Type B pancreatic cell (in vitro differentiated cells): ENCODE results near the gene INO80. TPM values are rescaled to one million over a fixed set of nuclear protein-coding genes. Genes with fewer than 3 reads are reported as not detected.

Experiments used
- DNase-seq: peaks from one replicate; pipeline ENCODE4 v3.0.0; 2021; ENCODE audit warnings: mixed read lengths; ENCODE audit not compliant: unreplicated experiment; ENCODE audit errors: extremely low spot score
- H3K27ac Mint-ChIP-seq: 2 replicates; pipeline ENCODE4 v1.8.0; 2021; ENCODE audit warnings: mild to moderate bottlenecking, mixed read lengths
- H3K27me3 Mint-ChIP-seq: 2 replicates; pipeline ENCODE4 v1.8.0; 2021; ENCODE audit warnings: mixed read lengths
- H3K36me3 Mint-ChIP-seq: 2 replicates; pipeline ENCODE4 v1.8.0; 2021; ENCODE audit warnings: mixed read lengths
- H3K4me1 Mint-ChIP-seq: one replicate; pipeline ENCODE4 v1.8.0; 2021; ENCODE audit warnings: mixed read lengths; ENCODE audit not compliant: unreplicated experiment
- H3K4me3 Mint-ChIP-seq: 2 replicates; pipeline ENCODE4 v1.8.0; 2021; ENCODE audit warnings: mild to moderate bottlenecking, mixed read lengths
- H3K9me3 Mint-ChIP-seq: 2 replicates; pipeline ENCODE4 v1.8.0; 2021; ENCODE audit warnings: mixed read lengths
- total RNA-seq: library from RNA; stranded (reverse); gene quantifications from 2 replicates; pipeline ENCODE4 v1.2.1, GENCODE V29; 2021; ENCODE audit warnings: low replicate concordance
- TF ChIP-seq, protein P1 (sequence below): fragments of 200-600 bp; sonication (generic); conservative IDR thresholded peaks from 2 replicates; pipeline ENCODE4 v1.5.0; 2021; ENCODE audit warnings: antibody characterized with exemption, mild to moderate bottlenecking

The INO80 gene
- total RNA-seq, 1 donor from 2014 or later, result 22.3 TPM

DNA sequence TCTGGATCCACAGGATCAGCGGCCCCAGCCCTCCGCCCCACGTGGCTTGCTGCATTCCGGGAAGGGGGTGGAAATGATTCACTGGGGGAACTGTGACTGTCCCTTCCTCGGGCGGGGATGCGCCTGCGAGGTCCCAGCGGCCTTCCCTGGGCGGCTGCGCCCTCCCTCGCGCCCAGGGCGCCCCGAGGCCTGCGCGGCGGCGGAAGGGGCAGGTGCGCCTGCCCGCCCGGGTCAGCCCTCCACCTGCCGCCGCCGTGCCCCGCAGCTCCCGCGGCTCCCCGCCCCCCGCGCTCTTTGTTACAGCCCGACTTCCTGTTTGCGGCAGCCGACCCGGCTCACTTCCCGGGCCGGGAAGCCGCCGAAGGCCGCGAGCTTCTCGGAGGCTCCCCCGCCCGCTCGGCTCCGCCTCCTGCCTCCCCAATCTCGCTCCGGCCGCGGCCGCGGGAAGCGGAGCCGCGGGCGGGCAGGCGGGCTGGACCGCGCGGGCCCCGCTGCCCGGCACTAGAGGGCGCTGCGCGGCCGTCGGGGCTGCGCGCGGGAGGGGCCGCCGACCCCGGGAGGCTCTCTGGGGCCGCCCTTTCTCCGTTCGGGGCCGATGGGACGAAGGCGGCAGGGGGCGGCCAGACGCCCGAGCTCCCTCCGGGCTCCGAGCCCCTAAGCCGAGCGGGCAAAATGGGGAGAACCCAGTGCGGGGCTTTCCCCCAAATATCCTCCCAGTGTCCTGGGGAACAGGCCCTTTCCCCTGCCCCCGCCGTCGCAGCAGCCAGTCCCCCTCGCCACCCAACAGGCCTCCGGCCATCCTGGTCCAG lies 174.3 kb downstream of the INO80 start:
- DNase-seq, result no peak
- peak overlapping the region; percentile 80 for H3K4me3 Mint-ChIP-seq
- no peaks in the 10 kb centered on the region for H3K36me3 Mint-ChIP-seq
- H3K27me3 Mint-ChIP-seq, result peaks cover 3% of the 10 kb centered on the region
- TF ChIP-seq, protein P1, sequence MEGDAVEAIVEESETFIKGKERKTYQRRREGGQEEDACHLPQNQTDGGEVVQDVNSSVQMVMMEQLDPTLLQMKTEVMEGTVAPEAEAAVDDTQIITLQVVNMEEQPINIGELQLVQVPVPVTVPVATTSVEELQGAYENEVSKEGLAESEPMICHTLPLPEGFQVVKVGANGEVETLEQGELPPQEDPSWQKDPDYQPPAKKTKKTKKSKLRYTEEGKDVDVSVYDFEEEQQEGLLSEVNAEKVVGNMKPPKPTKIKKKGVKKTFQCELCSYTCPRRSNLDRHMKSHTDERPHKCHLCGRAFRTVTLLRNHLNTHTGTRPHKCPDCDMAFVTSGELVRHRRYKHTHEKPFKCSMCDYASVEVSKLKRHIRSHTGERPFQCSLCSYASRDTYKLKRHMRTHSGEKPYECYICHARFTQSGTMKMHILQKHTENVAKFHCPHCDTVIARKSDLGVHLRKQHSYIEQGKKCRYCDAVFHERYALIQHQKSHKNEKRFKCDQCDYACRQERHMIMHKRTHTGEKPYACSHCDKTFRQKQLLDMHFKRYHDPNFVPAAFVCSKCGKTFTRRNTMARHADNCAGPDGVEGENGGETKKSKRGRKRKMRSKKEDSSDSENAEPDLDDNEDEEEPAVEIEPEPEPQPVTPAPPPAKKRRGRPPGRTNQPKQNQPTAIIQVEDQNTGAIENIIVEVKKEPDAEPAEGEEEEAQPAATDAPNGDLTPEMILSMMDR, result peak; percentile 79
- no peaks in the 10 kb centered on the region for H3K9me3 Mint-ChIP-seq
- H3K4me1 Mint-ChIP-seq, result peaks cover 16% of the 10 kb centered on the region
- H3K27ac Mint-ChIP-seq, result peak overlapping the region; percentile 34

DNA sequence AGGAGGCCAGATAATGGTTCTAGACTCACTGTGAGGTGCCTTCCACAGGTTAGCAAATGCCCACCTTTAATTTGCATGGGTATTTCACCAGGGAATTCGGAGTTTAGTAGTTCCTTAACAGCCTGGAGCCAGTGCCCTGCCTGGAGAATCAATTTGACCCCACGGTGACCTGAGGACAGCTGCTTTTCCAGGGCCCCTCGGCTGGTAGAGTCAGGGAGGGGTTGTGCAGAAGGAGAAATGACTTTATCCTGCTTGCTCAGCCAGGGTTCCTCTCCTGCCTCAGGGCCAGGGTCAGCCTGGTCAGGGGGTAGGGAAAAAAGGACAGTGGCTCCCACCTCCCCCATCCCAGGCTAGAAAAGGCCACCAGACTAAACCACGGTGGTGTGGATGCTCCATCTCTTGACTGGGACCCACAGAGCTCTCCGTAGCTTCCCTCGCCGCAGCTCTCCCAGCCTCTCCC lies 175.0 kb downstream of the INO80 start:
- Mint-ChIP-seq H3K36me3 (no peaks in the 10 kb centered on the region), H3K4me3 (peak overlapping the region; percentile 74), H3K27ac (peak overlapping the region; percentile 34), H3K9me3 (no peaks in the 10 kb centered on the region), H3K4me1 (peaks cover 16% of the 10 kb centered on the region), H3K27me3 (peaks cover 1% of the 10 kb centered on the region)
- TF ChIP-seq, protein P1, result no peak
- no peak for DNase-seq

GRCh38 chr15:40940296-40940801 lies 175.7 kb downstream of the INO80 start:
- TF ChIP-seq, protein P1, result no peak
- no peak for DNase-seq
- no peaks in the 10 kb centered on the region for H3K36me3 Mint-ChIP-seq
- H3K4me1 Mint-ChIP-seq, result peaks cover 16% of the 10 kb centered on the region
- no peaks in the 10 kb centered on the region for H3K9me3 Mint-ChIP-seq
- peak overlapping the region; percentile 74 for H3K4me3 Mint-ChIP-seq
- peak overlapping the region; percentile 83 for H3K27ac Mint-ChIP-seq
- H3K27me3 Mint-ChIP-seq, result no peaks in the 10 kb centered on the region

DNA sequence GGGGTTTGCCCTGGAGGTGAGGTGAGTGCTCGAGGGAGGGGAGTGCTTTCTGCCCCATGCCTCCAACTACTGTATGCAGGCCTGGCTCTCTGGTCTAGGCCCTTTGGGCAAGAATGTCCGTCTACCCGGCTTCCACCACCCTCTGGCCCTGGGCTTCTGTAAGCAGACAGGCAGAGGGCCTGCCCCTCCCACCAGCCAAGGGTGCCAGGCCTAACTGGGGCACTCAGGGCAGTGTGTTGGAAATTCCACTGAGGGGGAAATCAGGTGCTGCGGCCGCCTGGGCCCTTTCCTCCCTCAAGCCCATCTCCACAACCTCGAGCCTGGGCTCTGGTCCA lies 177.6 kb downstream of the INO80 start:
- H3K4me3 Mint-ChIP-seq, result no peak overlapping the region
- peaks cover 16% of the 10 kb centered on the region for H3K4me1 Mint-ChIP-seq
- H3K36me3 Mint-ChIP-seq, result no peaks in the 10 kb centered on the region
- no peaks in the 10 kb centered on the region for H3K9me3 Mint-ChIP-seq
- TF ChIP-seq, protein P1, result no peak
- no peak for DNase-seq
- H3K27ac Mint-ChIP-seq, result no peak overlapping the region
- H3K27me3 Mint-ChIP-seq, result peaks cover 2% of the 10 kb centered on the region

DNA sequence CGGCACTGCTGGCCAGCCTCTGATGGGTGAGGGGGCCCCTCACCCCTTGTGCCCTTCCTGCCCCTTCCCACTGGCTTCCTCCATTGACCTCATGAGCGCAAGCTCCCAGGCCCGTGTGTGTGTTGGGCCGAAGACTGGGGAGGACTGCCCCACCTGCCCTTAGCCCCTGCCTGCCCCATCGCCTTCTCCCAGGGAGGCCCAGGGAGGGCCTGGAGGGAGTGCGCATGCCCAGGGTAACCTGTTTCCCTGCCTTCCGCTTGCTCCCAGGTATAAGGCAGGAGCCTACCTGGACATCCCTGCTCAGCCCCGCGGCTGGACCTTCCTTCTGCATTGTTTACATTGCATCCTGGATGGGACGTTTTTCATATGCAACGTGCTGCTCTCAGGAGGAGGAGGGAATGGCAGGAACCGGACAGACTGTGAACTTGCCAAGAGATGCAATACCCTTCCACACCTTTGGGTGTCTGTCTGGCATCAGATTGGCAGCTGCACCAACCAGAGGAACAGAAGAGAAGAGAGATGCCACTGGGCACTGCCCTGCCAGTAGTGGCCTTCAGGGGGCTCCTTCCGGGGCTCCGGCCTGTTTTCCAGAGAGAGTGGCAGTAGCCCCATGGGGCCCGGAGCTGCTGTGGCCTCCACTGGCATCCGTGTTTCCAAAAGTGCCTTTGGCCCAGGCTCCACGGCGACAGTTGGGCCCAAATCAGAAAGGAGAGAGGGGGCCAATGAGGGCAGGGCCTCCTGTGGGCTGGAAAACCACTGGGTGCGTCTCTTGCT lies 178.1 kb downstream of the INO80 start:
- DNase-seq, result no peak
- Mint-ChIP-seq H3K4me3 (no peak overlapping the region), H3K36me3 (no peaks in the 10 kb centered on the region), H3K27me3 (peaks cover 7% of the 10 kb centered on the region), H3K27ac (no peak overlapping the region), H3K4me1 (peaks cover 16% of the 10 kb centered on the region), H3K9me3 (no peaks in the 10 kb centered on the region)
- TF ChIP-seq, protein P1, result peak; percentile 38
